HUES48 (cell line): Measurements from ENCODE around the gene GJA8.
"Not testable (repeated sequence)": the region's sequence is repeated elsewhere in the genome, so short reads cannot be mapped to it uniquely, and the experiment has no call there.

ENCODE experiments used
- H3K27ac ChIP-seq: one replicate; pipeline ENCODE4 v1.7.0; 2013; ENCODE audit warnings: low read depth, low read length, inconsistent platforms
- H3K27me3 ChIP-seq: 2 replicates; pipeline ENCODE4 v1.6.1; 2013; ENCODE audit warnings: mild to moderate bottlenecking, low read length; ENCODE audit not compliant: control insufficient read depth, insufficient read depth
- H3K36me3 ChIP-seq: 2 replicates; pipeline ENCODE4 v1.6.1; 2013; ENCODE audit warnings: low read length; ENCODE audit not compliant: control insufficient read depth, insufficient read depth
- H3K4me1 ChIP-seq: 2 replicates; pipeline ENCODE4 v1.6.1; 2013; ENCODE audit warnings: mild to moderate bottlenecking, low read length; ENCODE audit not compliant: control insufficient read depth, insufficient read depth
- H3K4me3 ChIP-seq: 2 replicates; pipeline ENCODE4 v1.5.1; 2013; ENCODE audit warnings: mild to moderate bottlenecking, low read depth, low read length
- H3K9ac ChIP-seq: 2 replicates; pipeline ENCODE4 v1.6.1; 2013; ENCODE audit warnings: mild to moderate bottlenecking, low read depth, low read length, moderate library complexity
- H3K9me3 ChIP-seq: 2 replicates; pipeline ENCODE4 v1.6.1; 2013; ENCODE audit warnings: low read length; ENCODE audit not compliant: control insufficient read depth, insufficient read depth

GJA8 gene

DNA sequence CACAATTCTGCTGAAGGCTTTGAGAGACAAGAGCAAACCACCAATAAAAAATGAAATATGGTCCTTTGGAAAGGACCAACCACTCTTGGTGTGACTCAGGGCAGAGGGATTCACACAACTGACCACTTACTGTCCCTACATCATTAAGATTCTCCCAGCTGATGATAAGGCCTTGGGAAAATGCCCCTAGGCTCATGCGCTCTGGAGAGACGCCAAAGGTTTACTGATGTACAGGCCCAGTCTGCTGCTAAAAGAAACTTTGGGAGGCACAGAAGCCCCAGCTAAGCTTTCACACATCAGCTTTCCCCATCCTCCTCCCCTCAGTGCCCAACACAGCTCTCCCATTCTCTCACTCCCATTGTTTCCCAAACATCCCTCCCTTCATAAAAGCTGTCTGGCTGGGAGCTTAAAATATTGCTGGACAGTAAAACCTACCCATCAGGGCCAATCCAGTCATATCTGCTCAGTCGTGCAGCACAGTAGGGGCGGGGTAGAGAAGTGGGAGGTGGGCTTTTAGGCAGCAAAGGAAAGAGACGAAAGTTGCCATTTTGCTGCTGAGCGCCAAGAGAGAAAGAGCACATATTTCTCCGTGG is at the start of gene GJA8:
TSS of gene GJA8 (plus strand) at position 543 of the 593 bp plus-strand sequence. CDS start 5,161 bp downstream, outside the sequence.
- H3K4me3 ChIP-seq = no peak within 1 kb of the TSS
- H3K27me3 ChIP-seq = no peaks in the 10 kb centered on the region
- H3K9ac ChIP-seq = no peak within 1 kb of the TSS
- no peaks in the 10 kb centered on the region for H3K36me3 ChIP-seq
- no peaks in the 10 kb centered on the region for H3K4me1 ChIP-seq
- no peaks in the 10 kb centered on the region for H3K9me3 ChIP-seq
- no peak within 1 kb of the TSS for H3K27ac ChIP-seq

DNA sequence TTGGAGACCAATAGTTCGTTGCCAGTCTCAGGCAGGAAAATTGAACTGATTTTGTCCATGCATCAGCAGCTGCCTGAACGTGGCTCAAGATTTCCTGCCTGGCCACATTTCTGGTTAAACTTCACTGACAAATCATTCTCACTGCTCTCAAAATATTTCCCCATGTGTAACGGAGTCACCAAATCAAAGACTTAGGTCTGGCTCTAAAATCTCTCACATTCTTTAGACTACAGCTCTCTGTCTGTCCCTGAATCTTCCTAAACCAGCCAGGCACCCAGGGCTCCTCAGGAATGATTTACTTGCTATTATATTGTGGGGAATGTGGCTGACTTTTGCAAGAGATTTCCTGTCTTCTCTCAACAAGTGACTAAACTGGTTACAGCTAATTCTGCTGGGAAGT is 49.2 kb upstream of the GJA8 start:
- Histone ChIP-seq H3K9me3 (no peaks in the 10 kb centered on the region), H3K36me3 (no peaks in the 10 kb centered on the region), H3K27me3 (no peaks in the 10 kb centered on the region), H3K4me1 (peaks cover 15% of the 10 kb centered on the region; the same call in 1 of the 2 replicates), H3K9ac (no peak overlapping the region), H3K4me3 (no peak overlapping the region), H3K27ac (peak overlapping the region; percentile 6)

DNA sequence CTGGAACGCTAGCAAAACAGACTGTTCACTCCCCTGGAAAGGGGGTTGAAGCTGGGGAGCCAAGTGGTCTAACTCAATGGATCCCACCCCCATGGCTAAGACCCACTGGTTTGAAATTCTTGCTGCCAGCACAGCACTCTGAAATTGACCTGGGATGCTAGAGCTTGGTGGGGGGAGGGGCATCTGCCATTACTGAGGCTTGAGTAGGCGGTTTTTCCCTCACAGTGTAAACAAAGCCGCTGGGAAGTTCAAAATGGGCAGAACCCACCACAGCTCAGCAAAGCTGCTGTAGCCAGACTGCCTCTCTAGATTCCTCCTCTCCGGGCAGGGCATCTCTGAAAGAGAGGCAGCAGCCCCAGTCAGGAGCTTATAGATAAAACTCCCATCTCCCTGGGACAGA is 47.6 kb upstream of the GJA8 start:
- not testable (repeated sequence) for H3K36me3 ChIP-seq, H3K4me3 ChIP-seq, H3K27me3 ChIP-seq, H3K27ac ChIP-seq, H3K4me1 ChIP-seq, H3K9me3 ChIP-seq, H3K9ac ChIP-seq

GRCh38 chr1:147855996-147856395 is 46.6 kb upstream of the GJA8 start:
- not testable (repeated sequence) for H3K4me1 ChIP-seq, H3K4me3 ChIP-seq, H3K27ac ChIP-seq, H3K9me3 ChIP-seq, H3K27me3 ChIP-seq, H3K9ac ChIP-seq, H3K36me3 ChIP-seq

DNA sequence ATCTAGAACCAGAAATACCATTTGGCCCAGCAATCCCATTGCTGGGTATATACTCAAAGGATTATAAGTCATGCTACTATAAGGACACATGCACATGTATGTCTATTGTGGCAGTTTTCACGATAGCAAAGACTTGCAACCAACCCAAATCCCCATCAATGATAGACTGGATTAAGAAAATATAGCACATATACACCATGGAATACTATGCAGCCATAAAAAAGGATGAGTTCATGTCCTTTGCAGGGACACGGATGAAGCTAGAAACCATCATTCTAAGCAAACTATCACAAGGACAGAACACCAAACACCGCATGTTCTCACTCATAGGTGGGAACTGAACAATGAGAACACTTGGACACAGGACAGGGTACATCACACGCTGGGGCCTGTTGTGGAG is 35.4 kb upstream of the GJA8 start:
- H3K9ac ChIP-seq, H3K9me3 ChIP-seq, H3K27ac ChIP-seq, H3K4me1 ChIP-seq, H3K36me3 ChIP-seq, H3K27me3 ChIP-seq, H3K4me3 ChIP-seq: not testable (repeated sequence)

GRCh38 chr1:147878022-147878421 is 24.6 kb upstream of the GJA8 start:
- Histone ChIP-seq H3K27ac (no peak overlapping the region), H3K9ac (no peak overlapping the region), H3K9me3 (no peaks in the 10 kb centered on the region), H3K4me3 (no peak overlapping the region), H3K36me3 (no peaks in the 10 kb centered on the region), H3K27me3 (no peaks in the 10 kb centered on the region), H3K4me1 (peaks cover 6% of the 10 kb centered on the region; the same call in 1 of the 2 replicates)

- H3K9me3 ChIP-seq = no peaks in the 10 kb centered on the region
These were observed 22.7 kb upstream of the GJA8 start for GRCh38 chr1:147879911-147880310.

GRCh38 chr1:147882535-147882934 is 20.1 kb upstream of the GJA8 start:
- peaks cover 4% of the 10 kb centered on the region; the same call in 1 of the 2 replicates for H3K4me1 ChIP-seq

More at GRCh38 chr1:147879911-147880310, 22.7 kb upstream of the GJA8 start:
- Histone ChIP-seq H3K9ac (no peak overlapping the region), H3K4me3 (no peak overlapping the region), H3K4me1 (peaks cover 6% of the 10 kb centered on the region; the same call in 1 of the 2 replicates), H3K27me3 (no peaks in the 10 kb centered on the region), H3K27ac (no peak overlapping the region), H3K36me3 (no peaks in the 10 kb centered on the region)

DNA sequence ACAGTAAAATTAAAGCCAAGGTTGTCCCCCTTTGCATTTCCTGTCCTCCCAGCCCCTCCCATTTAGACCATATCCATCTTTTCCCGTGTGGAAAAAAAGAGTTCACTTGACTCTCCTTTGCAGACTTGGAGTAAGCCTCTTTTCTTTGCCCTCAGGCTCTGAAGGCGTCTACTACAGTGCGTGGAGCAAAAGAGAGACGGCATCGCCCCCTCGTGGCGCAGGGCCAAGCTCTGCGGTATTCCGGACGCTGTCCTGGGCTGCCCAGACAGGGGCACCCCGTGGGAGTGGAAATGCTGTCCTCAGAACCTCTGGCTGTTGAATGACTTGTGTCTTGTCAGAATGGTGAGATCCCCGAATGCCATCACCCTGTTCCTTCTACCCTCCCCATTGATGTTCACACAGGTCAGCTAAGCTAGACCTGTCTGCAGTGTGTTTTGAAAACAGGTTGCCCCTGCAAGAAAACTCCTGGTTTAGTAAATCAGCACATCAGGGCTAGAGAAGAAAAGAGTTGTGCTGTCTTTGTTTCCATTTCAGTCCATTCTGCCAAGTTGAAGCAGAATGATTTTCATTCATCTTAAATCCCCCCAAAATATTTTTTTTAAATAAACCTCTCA is 12.3 kb upstream of the GJA8 start:
- Histone ChIP-seq H3K4me1 (peaks cover 5% of the 10 kb centered on the region; the same call in 1 of the 2 replicates), H3K9me3 (no peaks in the 10 kb centered on the region), H3K27me3 (no peaks in the 10 kb centered on the region), H3K27ac (no peak overlapping the region), H3K36me3 (no peaks in the 10 kb centered on the region), H3K4me3 (no peak overlapping the region), H3K9ac (no peak overlapping the region)

More at GRCh38 chr1:147882535-147882934, 20.1 kb upstream of the GJA8 start:
- H3K9ac ChIP-seq = no peak overlapping the region
- H3K27ac ChIP-seq = no peak overlapping the region
- H3K27me3 ChIP-seq = no peaks in the 10 kb centered on the region
- no peak overlapping the region for H3K4me3 ChIP-seq
- no peaks in the 10 kb centered on the region for H3K36me3 ChIP-seq
- no peaks in the 10 kb centered on the region for H3K9me3 ChIP-seq

- no peaks in the 10 kb centered on the region for H3K9me3 ChIP-seq
- no peak overlapping the region for H3K27ac ChIP-seq
- H3K36me3 ChIP-seq = no peaks in the 10 kb centered on the region
- H3K4me3 ChIP-seq = no peak overlapping the region
- H3K4me1 ChIP-seq = peaks cover 5% of the 10 kb centered on the region; the same call in 1 of the 2 replicates
- H3K9ac ChIP-seq = no peak overlapping the region
- H3K27me3 ChIP-seq = no peaks in the 10 kb centered on the region
These were observed 11.5 kb upstream of the GJA8 start for GRCh38 chr1:147891088-147891487.

DNA sequence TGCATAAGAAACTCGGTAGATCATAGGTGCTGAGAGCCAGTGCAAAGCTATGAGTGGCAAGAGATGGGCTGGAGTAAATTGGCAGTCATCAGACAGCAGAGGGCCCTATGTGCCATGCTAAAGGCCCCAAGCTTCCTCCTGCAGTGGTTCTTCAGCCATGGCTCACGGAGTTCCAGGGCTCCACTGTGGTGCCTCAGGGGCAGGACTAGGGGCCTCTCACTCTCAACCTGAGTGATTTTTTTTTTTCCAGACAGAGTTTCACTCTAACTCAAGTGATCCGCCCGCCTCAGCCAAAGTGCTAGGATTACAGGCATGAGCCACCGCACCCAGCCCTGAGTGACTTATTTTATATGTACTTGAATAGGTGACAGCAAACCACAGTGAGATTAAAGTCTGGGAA is 10.4 kb upstream of the GJA8 start:
- Histone ChIP-seq H3K27me3 (no peaks in the 10 kb centered on the region), H3K27ac (no peak overlapping the region), H3K4me1 (peaks cover 5% of the 10 kb centered on the region; the same call in 1 of the 2 replicates), H3K9me3 (no peaks in the 10 kb centered on the region), H3K36me3 (no peaks in the 10 kb centered on the region), H3K9ac (no peak overlapping the region), H3K4me3 (no peak overlapping the region)
